Measurements from ENCODE around the gene KRT13. TPM values are rescaled to one million over a fixed set of nuclear protein-coding genes. Genes with fewer than 3 reads are reported as not detected.

Gene KRT13
- total RNA-seq, 2 experiments from 2014 or later, result not detected

- H3K4me1 Mint-ChIP-seq, result peaks cover 5% of the 10 kb centered on the region
- H3K27ac Mint-ChIP-seq, result no peak within 1 kb of the TSS
- no peaks in the 10 kb centered on the region for H3K9me3 Mint-ChIP-seq
- no peak for DNase-seq
- no peak for ATAC-seq (ENCODE audit: low read depth)
- POLR2A ChIA-PET, result no interaction called here
- no peak within 1 kb of the TSS for H3K4me3 Mint-ChIP-seq
- H3K36me3 Mint-ChIP-seq, result no peaks in the 10 kb centered on the region
- H3K27me3 Mint-ChIP-seq, result peaks cover 4% of the 10 kb centered on the region
Measured at GRCh38 chr17:41489531-41489930, 15.9 kb downstream of the KRT13 start, which contains the start of gene KRT36. Gene KRT36 (minus strand): TSS chr17:41489910. CDS start chr17:41489864, 46 bp downstream.

GRCh38 chr17:41486809-41487530 lies 18.4 kb downstream of the KRT13 start:
- POLR2A ChIA-PET, result no interaction called here
- H3K36me3 Mint-ChIP-seq, result no peaks in the 10 kb centered on the region
- ATAC-seq (ENCODE audit: low read depth) (no peak), DNase-seq (peak; percentile 49)
- peaks cover 4% of the 10 kb centered on the region for H3K27me3 Mint-ChIP-seq
- H3K4me1 Mint-ChIP-seq, result peaks cover 5% of the 10 kb centered on the region
- H3K4me3 Mint-ChIP-seq, result no peak overlapping the region
- no peak overlapping the region for H3K27ac Mint-ChIP-seq
- no peaks in the 10 kb centered on the region for H3K9me3 Mint-ChIP-seq

- ATAC-seq (ENCODE audit: low read depth) (no peak), DNase-seq (no peak)
- no peak overlapping the region for H3K4me3 Mint-ChIP-seq
- H3K9me3 Mint-ChIP-seq, result no peaks in the 10 kb centered on the region
- POLR2A ChIA-PET, result no interaction called here
- peaks cover 5% of the 10 kb centered on the region for H3K4me1 Mint-ChIP-seq
- H3K27me3 Mint-ChIP-seq, result peaks cover 2% of the 10 kb centered on the region
- H3K27ac Mint-ChIP-seq, result no peak overlapping the region
- H3K36me3 Mint-ChIP-seq, result no peaks in the 10 kb centered on the region
Measured at GRCh38 chr17:41486316-41486715, 19.1 kb downstream of the KRT13 start.

GRCh38 chr17:41484920-41485904 lies 20.2 kb downstream of the KRT13 start:
- Mint-ChIP-seq H3K9me3 (no peaks in the 10 kb centered on the region), H3K4me3 (no peak overlapping the region), H3K36me3 (no peaks in the 10 kb centered on the region), H3K4me1 (peaks cover 2% of the 10 kb centered on the region), H3K27me3 (peaks cover 2% of the 10 kb centered on the region), H3K27ac (no peak overlapping the region)
- DNase-seq (no peak), ATAC-seq (ENCODE audit: low read depth) (no peak)
- POLR2A ChIA-PET, result no interaction called here

- DNase-seq (no peak), ATAC-seq (ENCODE audit: low read depth) (no peak)
- H3K4me1 Mint-ChIP-seq, result no peaks in the 10 kb centered on the region
- H3K36me3 Mint-ChIP-seq, result no peaks in the 10 kb centered on the region
- POLR2A ChIA-PET, result no interaction called here
- H3K27me3 Mint-ChIP-seq, result peaks cover 2% of the 10 kb centered on the region
- H3K27ac Mint-ChIP-seq, result no peak overlapping the region
- no peak overlapping the region for H3K4me3 Mint-ChIP-seq
- H3K9me3 Mint-ChIP-seq, result no peaks in the 10 kb centered on the region
Measured at GRCh38 chr17:41483991-41484826, 21.2 kb downstream of the KRT13 start.

- Mint-ChIP-seq H3K9me3 (no peaks in the 10 kb centered on the region), H3K27ac (no peak overlapping the region), H3K4me3 (no peak overlapping the region), H3K36me3 (no peaks in the 10 kb centered on the region), H3K27me3 (peaks cover 2% of the 10 kb centered on the region), H3K4me1 (no peaks in the 10 kb centered on the region)
- DNase-seq (no peak), ATAC-seq (ENCODE audit: low read depth) (no peak)
- POLR2A ChIA-PET, result no interaction called here
Measured at GRCh38 chr17:41483531-41483930, 21.9 kb downstream of the KRT13 start.

- Mint-ChIP-seq H3K36me3 (no peaks in the 10 kb centered on the region), H3K4me3 (no peak within 1 kb of the TSS), H3K4me1 (no peaks in the 10 kb centered on the region), H3K27ac (no peak within 1 kb of the TSS), H3K9me3 (no peaks in the 10 kb centered on the region), H3K27me3 (no peaks in the 10 kb centered on the region)
- no peak for DNase-seq
- POLR2A ChIA-PET, result no interaction called here
- no peak for ATAC-seq (ENCODE audit: low read depth)
Measured at GRCh38 chr17:41481036-41481435, 24.4 kb downstream of the KRT13 start, which contains the start of gene KRT35. Gene KRT35 (minus strand): TSS chr17:41481151. CDS start chr17:41481097, 54 bp downstream.

GRCh38 chr17:41480581-41480980 lies 24.8 kb downstream of the KRT13 start:
- no peaks in the 10 kb centered on the region for H3K27me3 Mint-ChIP-seq
- H3K27ac Mint-ChIP-seq, result no peak overlapping the region
- ATAC-seq (ENCODE audit: low read depth) (no peak), DNase-seq (no peak)
- no peaks in the 10 kb centered on the region for H3K36me3 Mint-ChIP-seq
- H3K4me1 Mint-ChIP-seq, result no peaks in the 10 kb centered on the region
- H3K9me3 Mint-ChIP-seq, result no peaks in the 10 kb centered on the region
- POLR2A ChIA-PET, result no interaction called here
- no peak overlapping the region for H3K4me3 Mint-ChIP-seq

- H3K4me1 Mint-ChIP-seq, result no peaks in the 10 kb centered on the region
- no peaks in the 10 kb centered on the region for H3K36me3 Mint-ChIP-seq
- no peaks in the 10 kb centered on the region for H3K27me3 Mint-ChIP-seq
- DNase-seq (no peak), ATAC-seq (ENCODE audit: low read depth) (no peak)
- H3K4me3 Mint-ChIP-seq, result no peak overlapping the region
- H3K27ac Mint-ChIP-seq, result no peak overlapping the region
- POLR2A ChIA-PET, result no interaction called here
- no peaks in the 10 kb centered on the region for H3K9me3 Mint-ChIP-seq
Measured at GRCh38 chr17:41480136-41480535, 25.3 kb downstream of the KRT13 start.

- Mint-ChIP-seq H3K4me1 (no peaks in the 10 kb centered on the region), H3K36me3 (no peaks in the 10 kb centered on the region), H3K9me3 (no peaks in the 10 kb centered on the region), H3K27me3 (peaks cover 7% of the 10 kb centered on the region), H3K4me3 (no peak overlapping the region), H3K27ac (no peak overlapping the region)
- DNase-seq (no peak), ATAC-seq (ENCODE audit: low read depth) (no peak)
- POLR2A ChIA-PET, result no interaction called here
Measured at GRCh38 chr17:41478237-41478636, 27.2 kb downstream of the KRT13 start.

- no peak overlapping the region for H3K4me3 Mint-ChIP-seq
- H3K27ac Mint-ChIP-seq, result no peak overlapping the region
- peaks cover 7% of the 10 kb centered on the region for H3K27me3 Mint-ChIP-seq
- no peaks in the 10 kb centered on the region for H3K4me1 Mint-ChIP-seq
- ATAC-seq (ENCODE audit: low read depth) (no peak), DNase-seq (no peak)
- no peaks in the 10 kb centered on the region for H3K36me3 Mint-ChIP-seq
- no peaks in the 10 kb centered on the region for H3K9me3 Mint-ChIP-seq
- POLR2A ChIA-PET, result no interaction called here
Measured at GRCh38 chr17:41476866-41477815, 28.3 kb downstream of the KRT13 start.

GRCh38 chr17:41475421-41475820 lies 30.0 kb downstream of the KRT13 start:
- H3K27ac Mint-ChIP-seq, result no peak overlapping the region
- H3K4me1 Mint-ChIP-seq, result no peaks in the 10 kb centered on the region
- H3K4me3 Mint-ChIP-seq, result no peak overlapping the region
- no peaks in the 10 kb centered on the region for H3K36me3 Mint-ChIP-seq
- DNase-seq (no peak), ATAC-seq (ENCODE audit: low read depth) (no peak)
- POLR2A ChIA-PET, result no interaction called here
- no peaks in the 10 kb centered on the region for H3K9me3 Mint-ChIP-seq
- H3K27me3 Mint-ChIP-seq, result peaks cover 10% of the 10 kb centered on the region

Data from activated naive CD8-positive, alpha-beta T cell treated with anti-CD3 and anti-CD28 coated beads, Interleukin-2, amount 10 ng/mL, durations not matched to agents 7 days and 5 days (primary cell).